Measurements from ENCODE around the gene DLK1.

The DLK1 gene

GRCh38 chr14:100761481-100761880 lies 34.8 kb downstream of the DLK1 start:
- no peak for DNase-seq

- DNase-seq: no peak
Measured at GRCh38 chr14:100762089-100762515, 35.4 kb downstream of the DLK1 start.

- no peak for DNase-seq
Measured at GRCh38 chr14:100762901-100763300, 36.2 kb downstream of the DLK1 start.

GRCh38 chr14:100764471-100765115 lies 37.9 kb downstream of the DLK1 start:
- no peak for DNase-seq

- DNase-seq: no peak
Measured at GRCh38 chr14:100765296-100765695, 38.6 kb downstream of the DLK1 start.

- DNase-seq: no peak
Measured at GRCh38 chr14:100765991-100766390, 39.3 kb downstream of the DLK1 start.

GRCh38 chr14:100767003-100767787 lies 40.5 kb downstream of the DLK1 start:
- no peak for DNase-seq

GRCh38 chr14:100767788-100768536 lies 41.3 kb downstream of the DLK1 start:
- DNase-seq: no peak

GRCh38 chr14:100769035-100769939 lies 42.6 kb downstream of the DLK1 start:
- DNase-seq: no peak

GRCh38 chr14:100770046-100770445 lies 43.4 kb downstream of the DLK1 start:
- no peak for DNase-seq

- no peak for DNase-seq
Measured at GRCh38 chr14:100770605-100771120, 44.0 kb downstream of the DLK1 start.

- DNase-seq: no peak
Measured at GRCh38 chr14:100771121-100771800, 44.6 kb downstream of the DLK1 start.

GRCh38 chr14:100772607-100773165 lies 46.0 kb downstream of the DLK1 start:
- no peak for DNase-seq

- DNase-seq: no peak
Measured at GRCh38 chr14:100773331-100774163, 46.9 kb downstream of the DLK1 start.

- no peak for DNase-seq
Measured at GRCh38 chr14:100774164-100774537, 47.5 kb downstream of the DLK1 start.

- DNase-seq: no peak
Measured at GRCh38 chr14:100775351-100775830, 48.7 kb downstream of the DLK1 start.

- DNase-seq: no peak
Measured at GRCh38 chr14:100775831-100776591, 49.3 kb downstream of the DLK1 start.

- no peak for DNase-seq
Measured at GRCh38 chr14:100776681-100777365, 50.1 kb downstream of the DLK1 start.

All from right kidney (tissue), 1 donor.